Activated CD4-positive, alpha-beta T cell treated with anti-CD3 and anti-CD28 coated beads, Interleukin-2, amount 50 U/mL, for 1 hour (primary cell): ENCODE measurements around the gene PRRT1B.

Experiments
- DNase-seq: peaks from one replicate; pipeline ENCODE4 v3.0.0-alpha.2; 2020

The PRRT1B gene

DNA sequence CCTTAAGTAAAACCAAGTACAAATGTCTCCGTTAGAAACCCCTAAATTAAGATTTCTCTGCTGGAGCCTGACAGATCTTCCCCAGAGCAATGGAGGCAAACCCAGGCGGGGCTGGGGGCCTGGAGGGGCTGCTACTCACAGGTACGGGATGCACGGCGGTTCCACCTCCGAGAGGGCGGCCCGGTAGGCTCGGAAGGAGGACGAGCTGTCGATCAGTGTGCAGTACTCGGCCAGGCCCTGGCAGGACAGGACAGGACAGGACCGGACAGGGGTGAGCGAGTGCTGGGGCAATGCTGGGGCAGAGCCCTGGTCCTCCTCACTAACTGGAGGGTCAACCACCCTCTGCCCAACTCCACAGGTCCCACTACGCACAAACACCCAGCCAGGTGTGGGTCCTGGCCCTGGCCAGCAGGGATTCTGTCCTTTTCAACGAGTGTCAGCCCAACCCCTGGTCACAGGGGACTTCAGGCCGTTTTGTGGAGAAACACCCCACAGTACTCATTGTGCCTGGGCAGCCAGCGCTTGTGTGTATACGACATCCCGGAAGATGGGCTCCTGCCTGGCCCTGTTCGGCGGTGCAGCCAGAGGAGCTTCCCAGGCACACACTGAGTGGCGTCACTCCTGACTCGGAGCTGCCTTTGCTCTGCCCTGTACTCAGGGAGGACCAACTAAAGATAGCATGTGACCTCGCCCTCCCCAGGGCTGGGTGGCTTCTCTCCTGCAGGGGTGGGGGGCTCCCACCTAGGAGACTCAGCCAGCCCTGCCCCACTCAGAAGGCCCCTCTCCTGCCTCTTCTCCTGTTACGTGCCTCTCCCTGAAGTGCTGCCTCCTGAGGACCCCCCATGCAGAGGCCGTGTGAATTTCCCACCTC is 37.4 kb downstream of the PRRT1B start:
- DNase-seq: no peak

DNA sequence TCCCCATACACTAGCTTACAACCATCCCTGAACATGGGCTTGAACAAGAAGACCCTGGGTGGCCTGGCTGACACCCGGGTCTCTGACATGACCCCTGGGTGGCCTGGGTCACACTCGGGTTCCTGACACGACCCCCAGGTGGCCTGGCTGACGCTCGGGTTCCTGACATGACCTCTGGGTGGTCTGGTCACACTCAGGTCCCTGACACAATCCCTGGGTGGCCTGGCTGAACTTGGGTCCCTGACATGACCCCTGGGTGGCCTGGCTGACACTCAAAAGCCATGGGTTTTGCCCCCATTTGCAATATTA is 38.0 kb downstream of the PRRT1B start:
- no peak for DNase-seq

DNA sequence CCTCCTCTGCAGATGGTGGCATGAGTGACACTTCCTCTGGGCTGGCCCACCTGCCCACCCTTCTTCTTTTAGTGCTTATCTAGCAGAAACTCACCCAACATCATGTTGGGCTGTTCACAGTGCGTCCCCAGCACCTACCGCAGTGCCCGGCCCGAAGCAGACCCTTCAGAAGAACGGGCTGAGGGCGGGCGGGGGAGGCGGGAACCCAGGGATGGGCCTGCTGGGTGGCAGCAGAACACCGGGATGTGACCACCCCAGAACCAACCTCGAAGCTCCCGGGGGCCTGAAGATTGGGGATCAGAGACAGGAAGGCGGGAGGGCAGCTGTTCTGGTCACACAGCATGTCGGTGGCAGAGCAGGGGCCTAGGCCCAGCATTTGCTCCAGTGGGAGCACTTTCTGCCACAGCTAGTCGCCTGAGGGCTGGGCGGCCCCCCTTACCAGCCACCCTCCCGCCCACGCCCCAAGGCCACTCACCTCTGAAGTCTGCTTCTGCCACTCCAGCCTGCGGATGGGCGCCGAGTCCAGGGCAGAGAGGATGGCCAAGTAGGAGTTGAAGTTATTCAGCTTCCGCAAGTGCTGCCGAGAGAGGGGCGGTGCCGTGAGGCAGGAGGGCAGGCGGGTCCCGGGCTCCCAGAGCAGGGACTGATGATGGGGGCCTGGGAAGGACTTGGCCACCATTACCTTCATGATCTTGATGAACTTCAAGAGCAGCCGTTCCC is 38.7 kb downstream of the PRRT1B start:
- DNase-seq: no peak

DNA sequence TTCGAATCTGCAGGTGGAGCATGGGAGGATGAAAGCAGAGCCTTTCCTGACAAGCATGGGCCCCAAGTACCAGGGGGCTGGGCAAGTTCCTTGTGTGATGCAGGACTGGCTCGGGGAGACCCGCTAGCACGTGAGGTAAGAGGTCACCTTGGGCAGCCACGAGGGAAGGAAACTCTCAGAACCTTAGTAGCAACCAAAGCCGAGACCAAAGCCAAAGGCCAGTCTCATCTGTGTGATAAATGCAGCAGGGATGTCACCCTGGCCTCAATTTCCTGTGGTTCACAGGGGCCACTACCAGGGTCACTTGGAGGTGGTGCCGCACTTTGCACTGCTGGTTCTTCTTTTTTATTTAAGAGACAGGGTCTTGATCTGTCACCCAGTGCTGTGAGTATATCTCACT is 39.5 kb downstream of the PRRT1B start:
- DNase-seq: no peak

DNA sequence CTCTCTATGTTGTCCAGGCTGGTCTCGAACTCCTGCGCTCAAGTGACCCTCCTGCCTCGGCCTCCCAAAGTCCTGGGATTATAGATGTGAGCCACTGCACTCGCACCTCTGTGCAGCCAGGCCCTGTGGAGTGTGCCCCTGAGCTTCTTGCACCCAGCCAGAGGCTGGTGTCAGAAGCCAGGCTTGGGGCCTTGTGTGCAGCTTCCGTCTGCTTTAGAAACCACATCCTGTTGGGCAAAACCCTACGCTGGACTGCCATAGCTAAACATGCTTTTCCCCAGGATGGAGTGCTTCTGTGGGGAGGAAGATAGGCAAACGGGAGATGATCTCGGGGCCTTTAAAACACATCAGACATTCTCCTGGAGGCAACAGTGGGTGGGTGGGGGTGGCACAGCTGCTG is 40.1 kb downstream of the PRRT1B start:
- DNase-seq: peak; percentile 21

DNA sequence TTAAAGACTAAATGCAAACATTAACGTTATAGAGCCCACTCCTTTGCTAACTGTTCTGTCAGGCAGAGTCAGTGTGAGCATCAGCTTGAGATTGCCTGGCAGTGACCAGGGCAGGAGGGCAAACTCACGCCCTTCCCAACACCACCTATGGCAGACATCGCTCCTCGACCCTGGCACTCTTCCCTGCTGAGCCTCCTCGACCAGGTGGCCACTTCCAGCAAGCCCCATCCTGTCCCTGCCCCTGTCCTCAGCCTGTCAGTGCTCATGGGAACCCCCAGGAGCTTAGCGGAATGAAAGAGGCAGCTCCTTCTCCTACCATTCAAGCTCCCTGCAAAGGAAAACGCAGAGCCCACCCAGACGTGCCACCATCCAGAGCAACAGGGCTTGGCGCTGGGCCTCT is 42.0 kb downstream of the PRRT1B start:
- DNase-seq: no peak

DNA sequence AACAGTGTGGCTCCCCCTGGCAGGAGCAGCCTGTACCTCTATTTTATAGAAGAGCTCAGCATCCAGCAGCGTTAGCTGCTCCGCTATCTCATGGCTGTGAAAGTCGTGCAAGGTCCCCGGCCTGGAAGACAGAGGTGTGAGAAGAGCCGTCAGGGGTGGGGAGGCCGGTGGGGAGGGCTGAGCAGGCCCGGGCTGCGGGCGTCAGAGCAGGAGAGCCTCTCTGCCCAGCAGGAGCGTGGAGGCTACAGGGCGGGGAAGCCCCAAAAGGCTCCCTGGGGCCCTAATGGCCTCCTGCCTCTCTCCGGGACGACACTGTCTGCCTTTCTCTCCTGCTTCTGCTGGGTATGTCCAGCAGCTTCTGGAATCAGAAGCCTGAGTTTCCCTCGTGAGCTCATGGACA is 42.6 kb downstream of the PRRT1B start:
- DNase-seq: no peak

DNA sequence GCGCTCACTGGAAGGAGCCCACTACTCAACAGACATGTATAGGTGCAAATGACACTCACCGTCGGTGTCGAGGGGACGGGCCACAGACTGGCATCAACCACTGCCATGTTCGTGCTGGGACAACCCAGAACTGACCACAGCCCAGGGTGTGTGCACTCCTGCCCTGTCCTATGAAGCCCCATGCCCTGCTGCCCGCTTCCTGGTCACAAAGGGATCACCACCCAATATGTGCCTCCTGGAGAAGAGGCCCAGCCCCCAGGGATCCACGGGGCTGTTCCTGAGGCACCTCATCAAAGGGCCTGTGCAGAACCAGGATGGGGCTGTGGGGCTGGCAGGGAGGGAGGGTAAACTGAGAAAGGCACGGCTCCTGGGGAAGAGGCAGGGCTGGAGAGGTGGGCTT is 43.1 kb downstream of the PRRT1B start:
- DNase-seq: no peak

DNA sequence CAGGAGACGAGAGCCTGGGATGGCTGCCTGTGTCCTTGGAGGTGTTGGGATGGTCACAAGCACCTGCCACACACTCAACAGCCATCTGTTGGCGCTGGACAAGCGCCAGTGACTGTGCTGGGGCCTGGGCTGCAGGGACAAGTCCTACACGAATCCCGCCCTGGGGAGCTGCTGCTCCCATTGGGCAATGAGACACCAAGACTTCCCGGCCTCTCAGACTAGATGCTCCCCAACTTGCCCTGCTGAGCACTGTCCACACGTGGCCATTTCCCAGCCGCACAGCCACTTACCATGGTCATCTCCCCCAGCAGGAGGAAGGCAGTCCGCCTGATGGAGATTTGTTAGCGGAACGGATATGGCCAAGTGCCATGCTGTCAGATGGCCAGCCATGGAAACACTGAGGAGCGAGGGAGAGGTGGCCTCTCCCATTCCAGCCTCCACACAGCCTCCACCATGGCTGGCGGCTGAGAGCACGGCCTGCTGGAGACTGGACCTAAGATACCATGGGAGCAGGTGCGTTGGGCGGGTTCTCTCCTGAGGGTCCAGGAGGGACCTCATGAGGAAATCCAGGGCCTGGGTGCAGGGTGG is 43.9 kb downstream of the PRRT1B start:
- DNase-seq: no peak

DNA sequence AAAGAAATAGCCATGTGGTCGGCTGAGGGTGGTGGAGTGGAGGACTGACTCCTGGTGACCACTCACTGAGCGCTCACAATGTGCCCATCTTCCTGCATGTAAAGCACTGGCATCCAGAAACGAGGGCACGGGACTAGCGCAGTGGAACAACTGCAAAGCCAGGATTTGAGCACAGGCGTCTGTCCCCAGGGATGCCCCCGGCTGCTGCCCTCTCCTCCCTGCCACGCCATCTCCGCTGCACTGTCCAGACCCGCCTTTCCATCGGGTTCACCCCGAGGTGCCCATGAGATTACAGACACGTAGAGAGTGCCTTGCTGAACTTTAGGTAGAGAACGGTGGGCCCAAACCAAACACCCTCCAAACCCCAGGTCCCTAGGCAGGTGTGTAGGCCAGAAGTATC is 44.7 kb downstream of the PRRT1B start:
- no peak for DNase-seq

DNA sequence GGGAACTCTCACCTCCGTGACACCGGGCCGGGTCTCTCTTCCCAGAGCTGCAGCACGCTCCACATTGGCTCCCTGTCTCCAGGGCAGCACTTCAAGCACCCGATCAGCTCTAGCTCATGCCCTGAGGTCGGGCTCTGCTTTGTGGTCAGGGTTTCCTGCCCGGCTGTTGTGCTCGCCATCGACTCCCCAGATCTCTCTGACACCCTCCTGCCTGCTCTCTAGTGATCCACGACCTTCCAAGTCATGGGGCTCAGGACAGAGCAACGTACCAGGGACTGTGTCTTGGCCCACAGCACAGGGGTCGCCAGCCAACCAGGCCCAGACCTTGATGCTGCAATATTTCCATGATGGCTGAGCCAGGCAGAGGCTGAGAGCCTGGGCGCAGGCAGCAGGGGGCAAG is 45.1 kb downstream of the PRRT1B start:
- DNase-seq: no peak

DNA sequence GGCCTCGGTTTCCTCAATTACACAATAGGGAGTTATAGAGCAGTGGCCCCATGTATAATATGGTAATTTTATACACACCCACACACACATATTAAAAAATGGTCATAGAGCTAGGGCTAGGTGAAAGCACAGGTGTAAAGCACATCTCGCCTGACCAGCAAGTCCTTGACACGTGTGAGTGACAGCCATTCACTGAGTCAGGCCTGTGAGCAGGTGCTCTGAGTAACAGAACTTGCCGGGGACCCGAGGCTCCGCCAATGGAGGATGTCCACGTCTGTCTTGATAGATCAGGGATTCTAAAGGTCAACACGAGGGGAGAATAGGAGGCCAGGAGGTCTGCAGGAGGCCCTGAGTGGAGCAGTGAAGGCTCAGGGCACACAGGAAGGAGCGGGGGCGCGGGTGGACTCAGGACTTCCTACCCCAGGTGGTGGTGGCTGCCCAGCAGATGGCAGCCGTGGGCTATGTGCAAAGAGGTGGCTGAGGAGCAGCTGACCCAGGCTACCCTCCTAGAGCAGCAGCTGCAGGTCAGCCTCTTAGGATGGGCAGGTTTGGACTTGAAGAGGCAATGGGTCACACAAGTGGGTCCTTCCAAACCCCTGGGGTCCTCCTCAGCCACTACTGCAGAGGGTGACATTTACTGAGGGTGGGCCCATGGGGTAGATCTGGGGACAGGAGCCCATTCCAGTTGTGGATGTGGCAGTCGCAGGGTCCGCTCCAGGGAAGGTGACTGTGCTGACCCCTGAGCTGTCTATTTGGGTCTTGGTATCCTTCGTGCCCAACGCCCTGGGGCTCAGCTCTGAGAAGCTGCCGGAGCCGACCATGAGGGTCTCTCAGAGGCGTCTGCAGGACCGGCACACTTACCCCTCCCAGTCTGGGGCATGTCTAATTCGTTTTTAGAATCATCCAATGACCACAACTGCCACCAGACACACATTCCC is 45.9 kb downstream of the PRRT1B start:
- peak; percentile 77 for DNase-seq

DNA sequence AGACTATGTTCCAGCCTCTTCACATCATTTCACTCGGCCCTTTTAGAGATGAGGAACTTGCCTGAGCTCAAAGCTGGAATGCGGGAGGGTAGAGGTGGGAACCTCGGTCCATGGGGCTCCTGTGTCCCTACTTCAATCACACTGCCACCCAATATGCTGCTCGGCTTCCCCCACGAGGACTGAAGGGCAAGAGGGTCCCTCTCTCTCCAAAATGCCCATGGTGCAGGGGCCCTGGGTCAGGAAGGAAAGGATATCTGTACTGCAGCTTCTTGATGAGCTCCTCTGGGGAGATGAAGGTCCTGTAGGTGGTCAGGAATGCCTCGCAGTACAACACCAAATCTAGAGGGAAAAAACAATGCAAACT is 46.5 kb downstream of the PRRT1B start:
- no peak for DNase-seq

DNA sequence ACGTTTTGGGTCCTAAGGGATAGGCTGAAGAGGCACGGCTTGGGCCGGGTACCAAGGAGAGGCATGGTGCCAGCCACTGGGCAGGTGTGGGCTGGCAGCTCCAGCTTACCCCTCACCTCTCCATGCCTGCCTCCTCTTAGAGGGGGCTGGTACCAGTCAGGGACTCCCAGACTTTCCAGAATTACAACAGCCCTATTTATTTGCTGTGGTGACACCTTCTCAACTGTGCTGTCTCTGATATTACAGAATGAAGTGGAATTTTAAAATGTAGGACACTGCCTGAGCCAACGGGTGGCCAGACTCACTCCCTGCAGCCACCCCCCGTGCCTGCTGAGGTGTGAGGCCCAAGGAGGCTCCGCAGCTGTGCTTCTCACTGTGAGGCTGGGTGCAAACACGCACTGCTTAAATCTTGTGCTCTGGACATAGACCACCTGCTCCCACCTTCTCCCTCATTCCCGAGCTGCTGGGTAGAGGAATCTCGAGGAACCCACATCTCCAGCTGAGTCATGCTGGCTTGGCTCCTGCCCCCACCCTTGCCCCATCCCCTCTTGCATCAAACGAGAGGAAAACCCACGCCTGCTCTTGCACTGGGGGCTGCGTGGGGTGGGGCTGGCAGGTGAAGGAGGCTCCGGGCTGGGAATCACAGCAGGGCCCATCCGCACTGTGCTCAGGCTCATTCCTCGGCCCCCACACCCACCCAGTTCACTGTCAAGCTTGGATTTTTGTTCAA is 47.9 kb downstream of the PRRT1B start:
- no peak for DNase-seq

DNA sequence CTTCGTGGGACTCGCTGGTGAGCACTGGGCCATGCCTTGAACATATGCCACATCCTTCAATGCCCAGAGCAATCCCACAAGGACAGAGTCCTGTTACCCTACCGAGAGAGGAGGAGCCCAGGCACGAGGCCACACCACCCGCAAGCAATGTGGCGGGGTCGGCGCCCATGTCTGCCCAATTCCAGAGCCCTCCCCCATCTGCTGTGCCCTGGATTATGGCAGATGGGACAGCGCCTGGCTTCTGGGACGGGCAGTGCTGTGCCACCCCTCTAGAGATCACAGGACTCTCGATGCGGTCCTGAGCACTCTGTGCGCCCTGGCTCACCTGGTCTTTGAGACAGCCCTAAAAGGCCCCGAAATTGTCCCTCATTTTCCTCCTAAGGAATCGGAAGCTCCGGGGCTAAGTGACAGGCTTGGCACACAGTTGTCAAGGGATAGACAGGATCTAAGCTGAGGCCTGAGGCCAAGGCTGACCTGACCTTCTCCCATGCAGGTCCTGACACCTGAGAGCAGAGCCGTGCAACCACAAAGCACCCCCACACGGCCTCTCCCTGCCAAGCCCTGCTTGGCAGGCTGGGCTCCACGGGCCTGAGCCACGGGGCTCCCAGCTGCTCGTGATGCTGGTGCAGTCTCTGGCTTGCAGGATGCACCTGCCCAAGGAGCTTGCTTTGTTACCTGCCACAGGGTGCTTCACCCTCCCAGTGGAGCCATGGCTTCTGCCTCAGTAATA is 48.8 kb downstream of the PRRT1B start:
- DNase-seq: no peak

DNA sequence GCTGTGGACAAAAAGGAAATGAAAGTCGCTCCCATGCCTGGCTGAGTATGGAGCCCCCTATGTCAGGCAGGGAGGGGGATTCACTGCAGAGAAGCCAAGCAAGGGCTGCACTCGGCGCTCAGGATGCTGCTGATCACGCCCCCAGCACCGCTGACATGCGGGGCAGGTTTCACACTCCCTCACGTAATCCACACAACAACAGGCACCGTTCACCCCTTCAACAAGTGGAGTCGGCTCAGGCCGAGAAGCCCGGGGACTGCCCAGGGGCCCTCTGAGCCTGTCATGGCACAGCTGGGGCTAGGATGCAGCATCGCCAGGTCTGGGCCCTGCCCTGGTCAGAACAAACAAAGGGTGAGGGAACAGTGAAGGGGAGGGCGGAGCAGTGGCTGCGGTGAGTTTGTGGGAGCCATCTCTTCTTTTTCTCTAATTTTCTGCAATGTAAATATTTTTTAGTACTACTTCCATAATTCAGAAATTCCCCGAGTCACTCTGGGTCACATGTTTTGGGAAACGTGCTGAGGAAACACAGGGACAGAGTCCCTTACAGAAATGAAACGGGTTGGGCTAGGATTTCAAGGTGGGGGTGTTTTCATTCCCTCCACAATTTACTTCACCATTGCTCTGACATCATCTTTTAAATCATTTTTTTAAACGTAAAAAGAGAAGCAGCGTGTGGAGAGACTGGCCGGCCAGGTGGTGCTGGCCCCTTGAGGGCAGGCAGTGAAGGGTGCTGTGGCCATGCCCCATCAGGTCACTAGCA is 49.8 kb downstream of the PRRT1B start:
- DNase-seq: no peak

DNA sequence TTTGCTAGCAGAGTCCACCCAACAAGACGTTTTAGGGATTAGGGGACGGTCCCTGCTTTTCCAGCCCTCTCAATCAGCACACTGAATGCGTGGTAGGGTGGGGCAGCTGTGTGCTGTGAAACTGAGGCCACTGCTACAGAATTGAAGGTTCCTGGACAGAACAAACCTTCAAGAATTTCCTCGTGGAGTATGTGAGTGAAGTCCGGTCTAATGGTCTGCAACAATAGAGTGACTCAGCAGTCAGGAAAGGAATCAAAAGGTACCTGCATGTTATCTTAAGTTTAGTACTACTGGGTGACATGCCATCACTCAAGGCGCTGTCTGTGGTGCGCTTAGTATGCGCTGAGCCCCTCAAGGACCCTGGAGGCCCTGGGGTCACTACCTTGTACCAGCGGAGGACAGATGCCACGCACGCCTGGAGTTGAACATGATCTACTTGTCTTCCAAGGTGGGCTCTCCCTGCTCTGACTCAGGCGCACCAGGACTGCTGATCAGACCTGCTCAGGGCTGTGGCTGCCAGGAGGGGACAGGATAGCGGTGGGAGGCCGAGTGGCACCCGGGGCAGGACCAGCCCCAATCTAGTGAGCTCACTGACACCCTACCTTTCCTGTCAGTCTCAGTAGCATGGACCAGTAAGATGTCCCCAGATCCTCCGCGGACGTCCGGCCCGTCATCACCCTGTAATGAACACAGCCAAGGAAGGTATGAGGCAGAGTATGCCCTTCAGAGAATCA is 50.5 kb downstream of the PRRT1B start:
- DNase-seq: no peak

DNA sequence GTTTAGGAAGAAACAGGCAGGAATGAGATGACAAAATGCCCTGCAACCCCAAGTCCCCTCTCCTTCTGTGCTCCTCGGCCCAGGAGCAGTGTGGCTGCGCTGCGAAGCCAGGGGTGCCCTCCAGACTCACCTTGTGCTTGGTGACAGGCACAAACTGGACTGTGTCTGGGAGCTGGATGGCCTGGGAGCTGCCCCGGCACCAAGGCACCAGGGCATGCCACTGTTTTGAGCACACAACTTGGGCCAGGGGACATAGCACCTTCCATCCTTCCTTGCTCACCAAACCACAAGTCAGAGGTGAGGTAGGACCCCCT is 51.1 kb downstream of the PRRT1B start:
- no peak for DNase-seq

DNA sequence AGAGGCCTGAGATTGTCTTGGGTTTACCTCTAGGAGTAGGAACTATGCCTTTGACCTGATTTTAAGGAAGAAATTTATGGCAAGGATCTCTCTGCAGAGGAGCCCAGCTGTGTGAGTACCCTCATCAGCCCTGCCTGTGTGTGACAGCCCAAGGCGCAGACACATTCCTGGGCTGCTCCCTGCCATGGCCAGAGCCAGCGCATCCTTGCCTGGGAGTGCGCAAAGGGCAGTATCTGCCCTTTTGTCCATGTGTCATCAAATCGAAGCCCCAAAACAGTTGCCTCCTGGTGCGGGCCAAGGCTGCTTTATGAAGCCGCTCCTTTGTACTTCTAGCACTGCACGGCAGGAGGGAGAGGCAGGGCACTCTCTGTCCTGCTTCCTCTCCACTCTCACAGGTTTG is 51.9 kb downstream of the PRRT1B start:
- no peak for DNase-seq

DNA sequence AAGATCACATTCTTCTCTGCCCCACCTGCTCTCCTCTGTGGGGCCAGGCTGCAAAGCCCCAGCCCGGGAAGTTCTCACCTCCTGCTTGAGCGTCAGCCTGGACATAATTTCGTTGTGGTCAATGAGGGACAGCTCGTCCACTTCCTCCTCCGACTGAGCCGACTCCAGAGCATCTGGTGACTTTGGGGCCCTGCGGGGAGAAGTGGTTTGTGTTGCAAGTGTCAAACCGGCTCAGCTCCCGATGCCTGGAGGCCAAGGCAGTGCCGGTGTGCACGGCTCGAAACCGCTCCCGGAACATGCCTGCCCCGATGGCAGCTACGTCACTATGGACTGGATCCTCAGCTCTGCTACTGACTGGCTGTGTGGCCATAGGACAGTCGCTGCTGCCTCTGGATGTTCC is 52.8 kb downstream of the PRRT1B start:
- DNase-seq: no peak
